Measurements from ENCODE around the gene LRRC53.

DNA sequence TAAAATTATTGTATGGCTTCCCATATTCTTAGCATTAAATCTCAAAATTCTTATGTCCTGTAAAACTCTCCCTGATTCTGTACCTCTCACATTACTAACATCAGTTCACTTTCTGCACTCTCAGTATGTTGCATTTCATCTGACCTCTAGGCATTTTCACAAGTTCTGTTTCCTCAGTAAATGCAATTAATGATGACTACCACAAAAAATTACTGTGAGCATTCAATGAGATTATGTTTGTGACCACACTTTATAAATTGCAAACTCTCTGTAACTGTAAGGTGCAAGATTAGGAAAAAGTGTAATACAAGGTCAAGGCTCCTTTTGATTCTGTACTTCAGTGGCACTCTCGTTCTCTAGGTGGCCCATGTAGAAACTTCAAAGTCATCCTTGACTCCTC is 60.4 kb downstream of the LRRC53 start:
- TF ChIP-seq POLR2AphosphoS5 (IDR thresholded peaks at IDR 0.05) (no peak), POLR2A (IDR thresholded peaks at IDR 0.05) (no peak), EP300 (IDR thresholded peaks at IDR 0.05; ENCODE audit: low read depth) (no peak)
- TF ChIP-seq, protein P1, sequence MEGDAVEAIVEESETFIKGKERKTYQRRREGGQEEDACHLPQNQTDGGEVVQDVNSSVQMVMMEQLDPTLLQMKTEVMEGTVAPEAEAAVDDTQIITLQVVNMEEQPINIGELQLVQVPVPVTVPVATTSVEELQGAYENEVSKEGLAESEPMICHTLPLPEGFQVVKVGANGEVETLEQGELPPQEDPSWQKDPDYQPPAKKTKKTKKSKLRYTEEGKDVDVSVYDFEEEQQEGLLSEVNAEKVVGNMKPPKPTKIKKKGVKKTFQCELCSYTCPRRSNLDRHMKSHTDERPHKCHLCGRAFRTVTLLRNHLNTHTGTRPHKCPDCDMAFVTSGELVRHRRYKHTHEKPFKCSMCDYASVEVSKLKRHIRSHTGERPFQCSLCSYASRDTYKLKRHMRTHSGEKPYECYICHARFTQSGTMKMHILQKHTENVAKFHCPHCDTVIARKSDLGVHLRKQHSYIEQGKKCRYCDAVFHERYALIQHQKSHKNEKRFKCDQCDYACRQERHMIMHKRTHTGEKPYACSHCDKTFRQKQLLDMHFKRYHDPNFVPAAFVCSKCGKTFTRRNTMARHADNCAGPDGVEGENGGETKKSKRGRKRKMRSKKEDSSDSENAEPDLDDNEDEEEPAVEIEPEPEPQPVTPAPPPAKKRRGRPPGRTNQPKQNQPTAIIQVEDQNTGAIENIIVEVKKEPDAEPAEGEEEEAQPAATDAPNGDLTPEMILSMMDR (IDR thresholded peaks at IDR 0.05), result no peak
